CD4-positive, alpha-beta T cell (primary cell): ENCODE results near the gene LRRN3. TPM values are rescaled to one million over a fixed set of nuclear protein-coding genes. Genes with fewer than 3 reads are reported as not detected.

Source experiments
- ATAC-seq: fragments of 200-7000 bp; cut with Tn5 transposase; one replicate; pipeline ENCODE4 v1.10.0; 2022; ENCODE audit warnings: mild to moderate bottlenecking; ENCODE audit not compliant: poor library complexity
- CTCF ChIA-PET: fragments of 350-600 bp; sonication (Branson Sonifier 250); formaldehyde crosslinking; loops from one replicate; lab custom pipeline; 2021; ENCODE audit warnings: antibody characterized with exemption, inconsistent platforms; lab: Charles Lee
- POLR2A ChIA-PET: fragments of 350-600 bp; sonication (Branson Sonifier 250); formaldehyde crosslinking; loops from one replicate; lab custom pipeline; 2021; ENCODE audit warnings: antibody characterized with exemption, inconsistent platforms; lab: Charles Lee
- DNase-seq, 14 experiments: peaks; one replicate each; pipeline ENCODE4 v3.0.0-alpha.2; 2013 to 2020; ENCODE audit warnings: mixed read lengths in 2 of 14
- H3K27ac ChIP-seq, 2 donors: one replicate each; pipeline versions ENCODE4 v1.5.1 to v1.7.0; 2013; ENCODE audit warnings: low read length in 2 of 2, low read depth in 1 of 2, mild to moderate bottlenecking in 1 of 2
- H3K27me3 ChIP-seq, 2 experiments: 1 replicate in 1 of 2; 2 replicates in 1 of 2; pipeline versions ENCODE4 v1.6.1 to v1.7.0; 2013; ENCODE audit warnings: low read length in 2 of 2, control low read depth in 1 of 2, mild to moderate bottlenecking in 1 of 2, moderate library complexity in 1 of 2; ENCODE audit not compliant: insufficient read depth in 2 of 2, control insufficient read depth in 1 of 2
- H3K36me3 ChIP-seq: one replicate; pipeline ENCODE4 v1.6.1; 2013; ENCODE audit warnings: low read length, control low read depth; ENCODE audit not compliant: insufficient read depth
- H3K4me1 ChIP-seq: one replicate; pipeline ENCODE4 v1.6.1; 2013; ENCODE audit warnings: low read length, control low read depth; ENCODE audit not compliant: insufficient read depth
- H3K4me3 ChIP-seq: one replicate; pipeline ENCODE4 v1.5.1; 2013; ENCODE audit warnings: mild to moderate bottlenecking, low read length, moderate library complexity
- H3K9me3 ChIP-seq, 2 experiments: 1 replicate in 1 of 2; 2 replicates in 1 of 2; pipeline versions ENCODE4 v1.6.1 to v1.7.0; 2013; ENCODE audit warnings: low read length in 2 of 2, mild to moderate bottlenecking in 2 of 2, control low read depth in 1 of 2, moderate library complexity in 1 of 2; ENCODE audit not compliant: control insufficient read depth in 1 of 2, insufficient read depth in 1 of 2
- H3K27ac Mint-ChIP-seq: one replicate; pipeline ENCODE4 v1.8.0; 2020; ENCODE audit warnings: mixed read lengths
- H3K27me3 Mint-ChIP-seq: one replicate; pipeline ENCODE4 v1.8.0; 2021; ENCODE audit warnings: mixed read lengths
- H3K36me3 Mint-ChIP-seq: one replicate; pipeline ENCODE4 v1.8.0; 2021; ENCODE audit warnings: low read depth, mixed read lengths
- H3K4me1 Mint-ChIP-seq: one replicate; pipeline ENCODE4 v1.8.0; 2021; ENCODE audit warnings: low read depth, mixed read lengths
- H3K4me3 Mint-ChIP-seq: one replicate; pipeline ENCODE4 v1.8.0; 2020; ENCODE audit warnings: mild to moderate bottlenecking, mixed read lengths
- H3K9me3 Mint-ChIP-seq: one replicate; pipeline ENCODE4 v1.8.0; 2020; ENCODE audit warnings: mixed read lengths
- intact Hi-C, 2 experiments: fragments of 100-400 bp; cut with DNase I in 1 of 2; cut with micrococcal nuclease in 1 of 2; formaldehyde crosslinking; loops; one replicate each; pipeline versions ENCODE4 v1.15.1 to v1.9.0; 2023 to 2025; cut with DNase I, micrococcal nuclease
- total RNA-seq, 174 experiments: library from RNA in 2 of 174; stranded (reverse) in 2 of 174; gene quantifications; one replicate each; pipeline ENCODE4 v1.2.3 and lab custom pipeline; 2021 to 2026
- TF ChIP-seq, protein P1 (sequence below): fragments of 200-600 bp; IDR thresholded peaks from one replicate; pipeline ENCODE4 v1.8.0; 2022; ENCODE audit warnings: antibody characterized with exemption, mild to moderate bottlenecking

The LRRN3 gene
- total RNA-seq, 2 experiments from 2014 or later = 3.8 to 6.0 TPM

DNA sequence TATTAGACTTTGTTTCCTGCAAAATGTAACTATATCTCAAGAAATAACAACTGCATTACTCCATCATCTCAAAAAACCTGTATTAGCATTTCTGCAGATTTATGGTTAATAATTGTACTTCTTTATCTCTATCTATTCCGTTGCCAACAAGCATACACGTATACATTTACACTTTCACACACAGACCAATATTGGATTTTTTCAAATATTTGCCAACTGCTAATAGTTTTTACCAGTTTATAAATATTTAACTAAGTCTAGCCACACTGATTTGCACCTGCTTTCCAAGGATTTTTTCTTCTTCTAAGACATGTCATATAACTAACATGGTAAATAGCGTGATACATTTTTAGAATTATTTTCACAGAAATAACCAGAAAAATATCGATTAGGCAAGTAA, 12.2 kb downstream of the LRRN3 start:
- Mint-ChIP-seq H3K9me3 (no peaks in the 10 kb centered on the region), H3K4me3 (no peak overlapping the region), H3K4me1 (peaks cover 71% of the 10 kb centered on the region), H3K27me3 (no peaks in the 10 kb centered on the region), H3K27ac (no peak overlapping the region), H3K36me3 (peaks cover 70% of the 10 kb centered on the region)
- CTCF ChIA-PET = no interaction called here
- no peak overlapping the region for H3K4me3 ChIP-seq
- no peak overlapping the region for H3K27ac ChIP-seq
- ATAC-seq (no peak), DNase-seq (no peak)
- no peaks in the 10 kb centered on the region for H3K4me1 ChIP-seq
- TF ChIP-seq, protein P1, sequence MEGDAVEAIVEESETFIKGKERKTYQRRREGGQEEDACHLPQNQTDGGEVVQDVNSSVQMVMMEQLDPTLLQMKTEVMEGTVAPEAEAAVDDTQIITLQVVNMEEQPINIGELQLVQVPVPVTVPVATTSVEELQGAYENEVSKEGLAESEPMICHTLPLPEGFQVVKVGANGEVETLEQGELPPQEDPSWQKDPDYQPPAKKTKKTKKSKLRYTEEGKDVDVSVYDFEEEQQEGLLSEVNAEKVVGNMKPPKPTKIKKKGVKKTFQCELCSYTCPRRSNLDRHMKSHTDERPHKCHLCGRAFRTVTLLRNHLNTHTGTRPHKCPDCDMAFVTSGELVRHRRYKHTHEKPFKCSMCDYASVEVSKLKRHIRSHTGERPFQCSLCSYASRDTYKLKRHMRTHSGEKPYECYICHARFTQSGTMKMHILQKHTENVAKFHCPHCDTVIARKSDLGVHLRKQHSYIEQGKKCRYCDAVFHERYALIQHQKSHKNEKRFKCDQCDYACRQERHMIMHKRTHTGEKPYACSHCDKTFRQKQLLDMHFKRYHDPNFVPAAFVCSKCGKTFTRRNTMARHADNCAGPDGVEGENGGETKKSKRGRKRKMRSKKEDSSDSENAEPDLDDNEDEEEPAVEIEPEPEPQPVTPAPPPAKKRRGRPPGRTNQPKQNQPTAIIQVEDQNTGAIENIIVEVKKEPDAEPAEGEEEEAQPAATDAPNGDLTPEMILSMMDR = no peak
- no peaks in the 10 kb centered on the region for H3K36me3 ChIP-seq
- H3K9me3 ChIP-seq = no peaks in the 10 kb centered on the region
- POLR2A ChIA-PET = no interaction called here
- intact Hi-C loops = loop anchor here in 1 of 2 experiments (5.0 to 10.0 kb wide), 3 partner anchors 384 to 632 kb away; partner anchors contain the start of gene IMMP2L
- H3K27me3 ChIP-seq = no peaks in the 10 kb centered on the region

DNA sequence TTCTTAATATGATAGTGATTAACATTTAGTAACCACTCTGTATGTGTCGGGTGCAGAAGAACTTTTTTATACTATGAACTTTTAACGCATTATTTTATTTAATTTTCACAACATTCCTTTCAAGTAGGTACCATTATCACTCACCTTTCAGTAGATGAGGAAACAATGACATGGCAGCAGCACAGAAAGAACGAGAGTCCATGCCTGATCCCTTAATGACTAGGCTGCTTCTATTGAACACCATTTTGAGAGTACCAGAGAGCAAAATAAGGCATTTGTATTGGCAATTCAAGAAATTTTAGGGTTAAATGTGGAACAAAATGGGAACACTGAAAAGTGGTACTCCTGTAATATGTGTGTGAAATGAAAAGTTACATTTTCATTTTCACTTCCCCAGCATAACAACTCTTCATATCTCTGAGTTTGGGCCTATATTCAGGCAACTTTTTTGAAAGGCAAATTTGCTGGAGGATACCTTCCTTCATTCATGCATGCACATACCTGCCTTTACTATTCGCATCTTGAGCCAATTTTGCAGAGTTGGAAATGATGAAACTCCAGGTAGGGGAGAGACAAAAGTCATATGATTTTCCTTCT, 12.8 kb downstream of the LRRN3 start:
- CTCF ChIA-PET = no interaction called here
- Mint-ChIP-seq H3K27ac (peak overlapping the region; percentile 18), H3K4me1 (peaks cover 68% of the 10 kb centered on the region), H3K9me3 (no peaks in the 10 kb centered on the region), H3K27me3 (no peaks in the 10 kb centered on the region), H3K4me3 (no peak overlapping the region), H3K36me3 (peaks cover 68% of the 10 kb centered on the region)
- TF ChIP-seq, protein P1 = no peak
- H3K36me3 ChIP-seq = no peaks in the 10 kb centered on the region
- no peak for DNase-seq
- no peak overlapping the region for H3K4me3 ChIP-seq
- H3K27ac ChIP-seq = no peak overlapping the region
- H3K27me3 ChIP-seq = no peaks in the 10 kb centered on the region
- no peaks in the 10 kb centered on the region for H3K4me1 ChIP-seq
- POLR2A ChIA-PET = no interaction called here
- no peak for ATAC-seq
- H3K9me3 ChIP-seq = no peaks in the 10 kb centered on the region
- intact Hi-C loops = loop anchor here in 1 of 2 experiments (5.0 to 10.0 kb wide), 3 partner anchors 384 to 631 kb away; partner anchors contain the start of gene IMMP2L

DNA sequence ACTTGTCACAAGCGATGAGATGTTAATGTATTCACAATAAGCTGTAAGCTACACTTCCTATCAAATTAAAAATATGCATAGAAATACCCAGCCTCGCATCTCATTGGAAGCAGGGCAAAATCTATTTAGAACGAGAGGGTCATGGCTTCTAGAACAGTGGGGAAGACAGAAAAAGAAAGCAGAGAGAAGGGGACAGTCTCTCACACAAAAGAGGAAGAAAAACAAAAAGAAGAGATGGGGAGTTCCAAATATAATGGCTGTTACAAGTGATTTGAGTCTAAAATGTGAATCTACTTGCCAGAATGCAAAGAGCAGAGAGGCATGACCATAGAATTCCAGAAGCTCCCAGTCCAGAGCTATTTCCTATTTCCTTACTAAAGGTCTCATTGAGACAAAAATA, 13.8 kb downstream of the LRRN3 start:
- no peaks in the 10 kb centered on the region for H3K9me3 ChIP-seq
- H3K27me3 ChIP-seq = no peaks in the 10 kb centered on the region
- ChIA-PET POLR2A (no interaction called here), CTCF (no interaction called here)
- intact Hi-C loops = loop anchor here in 1 of 2 experiments (5.0 to 10.0 kb wide), 4 partner anchors 383 to 1262 kb away; partner anchors contain the start of gene IMMP2L
- Mint-ChIP-seq H3K27ac (peak overlapping the region; percentile 18), H3K4me3 (no peak overlapping the region), H3K9me3 (no peaks in the 10 kb centered on the region), H3K36me3 (peaks cover 75% of the 10 kb centered on the region), H3K4me1 (peaks cover 71% of the 10 kb centered on the region), H3K27me3 (no peaks in the 10 kb centered on the region)
- H3K36me3 ChIP-seq = no peaks in the 10 kb centered on the region
- TF ChIP-seq, protein P1 = no peak
- no peak overlapping the region for H3K4me3 ChIP-seq
- no peak for DNase-seq
- H3K4me1 ChIP-seq = no peaks in the 10 kb centered on the region
- no peak for ATAC-seq
- no peak overlapping the region for H3K27ac ChIP-seq
